Liver (tissue), 2 donors: ENCODE measurements around the gene UNC13B.

Experiments used
- ATF3 ChIP-seq: IDR thresholded peaks from 2 replicates; pipeline ENCODE4 v1.6.1; 2016; ENCODE audit warnings: antibody characterized with exemption
- YY1 ChIP-seq: IDR thresholded peaks from 2 replicates; pipeline ENCODE4 v1.6.1; 2016; ENCODE audit warnings: antibody characterized with exemption, mild to moderate bottlenecking
- donor health status: healthy.

- no peak for TF ChIP-seq ATF3
- no peak for TF ChIP-seq YY1
Measured at GRCh38 chr9:35355939-35356338, 194.1 kb downstream of the UNC13B start.
